Stimulated activated CD8-positive, alpha-beta memory T cell treated with anti-CD3 and anti-CD28 coated beads, Interleukin-15, amount 100 ng/mL, for 1 hour (primary cell): ENCODE data around the gene RND3.

Experiments
- DNase-seq: peaks from one replicate; pipeline ENCODE4 v3.0.0-alpha.2; 2020; ENCODE audit warnings: low read depth

Gene RND3

DNA sequence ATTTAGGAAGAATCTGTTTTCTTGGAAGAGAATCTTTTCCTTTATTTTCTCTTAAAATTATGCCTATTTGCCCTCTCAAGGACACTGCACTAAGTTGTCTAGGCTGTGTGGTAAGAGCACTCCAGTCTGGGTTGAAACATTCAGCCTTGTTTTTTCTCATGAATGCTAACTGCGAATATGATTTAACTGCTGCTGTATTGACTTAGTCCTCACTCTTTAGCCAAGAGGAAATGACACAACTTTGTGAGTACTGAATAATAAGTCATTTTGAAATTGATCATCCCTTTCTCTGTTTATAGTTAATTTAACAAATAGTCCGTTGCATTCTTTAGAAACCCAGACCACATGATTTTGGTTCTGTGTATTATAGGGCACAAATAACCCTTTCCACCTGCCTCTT, 4.5 kb upstream of the RND3 start:
- DNase-seq = no peak

DNA sequence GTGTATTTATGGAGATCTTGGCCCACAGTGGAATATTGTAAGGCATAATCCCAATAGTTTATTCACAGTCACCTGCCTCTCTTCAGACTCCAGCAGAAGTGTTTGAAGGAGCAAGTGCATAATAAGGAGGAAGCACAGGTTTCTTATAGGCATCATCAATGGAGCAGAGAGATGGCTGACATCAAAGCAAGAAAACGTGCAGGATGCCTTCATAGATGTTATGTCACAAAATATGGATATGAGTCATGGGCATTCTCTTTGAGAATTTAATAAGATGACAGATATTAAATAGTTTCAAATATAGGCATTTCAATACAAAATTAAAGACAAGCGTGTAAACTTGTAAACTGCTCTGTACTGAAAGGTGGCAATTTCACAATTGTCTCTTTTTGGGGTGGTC, 4.0 kb upstream of the RND3 start:
- DNase-seq = no peak

DNA sequence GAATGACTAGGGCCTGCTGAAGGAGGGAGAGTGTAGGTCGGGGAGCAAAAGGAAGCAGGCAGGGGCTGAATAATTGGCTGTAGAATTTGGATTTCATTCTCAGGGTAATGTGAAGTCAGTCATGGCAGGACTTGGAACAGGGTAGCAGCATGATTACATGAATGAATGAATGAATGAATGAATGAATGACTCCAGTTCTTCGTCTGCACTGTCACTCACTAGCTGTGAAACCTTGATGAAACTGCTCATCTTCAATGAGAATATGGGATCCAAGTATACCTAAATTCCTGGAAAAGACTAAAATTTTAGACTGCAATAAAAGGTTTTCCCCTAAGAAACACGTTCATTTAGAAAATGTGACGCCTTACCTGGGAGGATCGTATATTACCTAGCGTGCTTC, 3.0 kb upstream of the RND3 start:
- DNase-seq = no peak

DNA sequence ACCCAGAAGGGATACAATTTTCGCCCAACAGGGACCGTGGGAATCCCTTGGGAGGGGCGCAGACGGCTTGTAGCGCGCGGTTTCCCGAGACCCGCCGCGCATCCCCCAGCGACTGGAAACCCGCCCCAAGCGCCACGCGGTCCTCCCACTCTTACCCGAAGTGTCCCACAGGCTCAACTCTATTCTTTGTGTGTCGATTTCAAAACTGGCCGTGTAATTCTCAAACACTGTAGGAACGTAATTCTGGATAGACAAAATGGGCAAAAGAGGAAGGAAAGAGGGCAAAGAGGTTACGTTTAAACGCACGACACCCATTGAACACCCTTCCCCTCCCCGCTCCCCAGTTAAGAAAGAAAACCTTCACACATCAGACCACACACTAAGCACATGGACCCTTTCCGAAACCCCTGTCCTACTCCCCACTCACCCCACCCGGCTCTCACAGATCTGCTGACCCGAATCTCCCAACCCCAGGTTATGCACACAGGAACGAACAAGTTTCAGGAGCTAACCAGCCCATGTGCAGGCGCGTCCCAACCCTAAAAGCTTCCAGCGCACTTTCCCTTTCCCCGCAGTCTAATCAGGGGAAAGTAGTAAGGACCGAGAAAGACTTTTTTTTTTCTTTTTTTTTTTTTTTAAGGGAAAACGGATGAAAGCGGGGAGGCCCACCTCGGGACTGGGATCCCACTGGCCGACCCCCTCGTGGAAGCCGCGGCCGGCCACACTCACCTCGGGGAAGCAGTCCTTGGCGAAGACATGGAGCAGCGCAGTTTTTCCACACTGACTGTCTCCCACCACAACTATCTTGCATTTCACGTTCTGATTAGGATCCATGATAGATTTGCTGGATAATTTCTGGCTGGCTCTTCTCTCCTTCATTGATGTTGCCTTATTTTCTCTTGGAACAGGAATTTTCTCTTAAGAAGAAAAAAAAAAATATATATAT, 655 bp downstream of the RND3 start:
- DNase-seq = no peak

DNA sequence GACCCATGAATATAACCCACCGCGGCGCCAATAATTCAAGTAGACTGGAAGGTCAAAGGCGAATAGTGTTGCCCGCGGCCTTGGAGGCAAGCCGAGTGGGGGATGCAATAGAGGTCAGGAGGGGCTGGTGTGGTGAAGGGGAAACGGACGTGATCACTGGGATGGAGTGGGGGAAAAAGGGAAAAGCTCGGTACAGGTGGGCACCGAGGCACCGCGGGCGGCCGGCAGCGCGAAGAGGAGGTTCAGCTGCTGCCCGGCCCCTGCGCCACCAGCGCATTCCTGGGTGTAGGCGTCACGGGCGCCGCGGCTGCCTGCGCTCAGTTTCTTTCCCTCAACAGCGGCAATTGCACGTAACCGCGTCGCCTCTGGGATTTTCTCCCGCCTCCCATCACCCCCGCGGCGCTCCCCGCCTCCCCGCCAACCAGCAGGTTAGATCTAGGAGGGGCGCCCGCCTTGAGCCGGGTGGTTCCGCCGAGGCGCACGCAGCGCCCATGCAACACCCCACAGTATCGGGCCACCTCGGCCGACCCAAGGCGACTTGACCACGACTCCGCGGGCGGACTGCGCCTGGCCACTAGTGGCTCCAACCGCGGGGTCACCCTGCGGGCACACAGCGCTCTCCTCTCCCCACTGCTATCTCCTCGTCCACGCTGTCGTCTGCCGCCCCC, 1.5 kb downstream of the RND3 start:
- DNase-seq = no peak

DNA sequence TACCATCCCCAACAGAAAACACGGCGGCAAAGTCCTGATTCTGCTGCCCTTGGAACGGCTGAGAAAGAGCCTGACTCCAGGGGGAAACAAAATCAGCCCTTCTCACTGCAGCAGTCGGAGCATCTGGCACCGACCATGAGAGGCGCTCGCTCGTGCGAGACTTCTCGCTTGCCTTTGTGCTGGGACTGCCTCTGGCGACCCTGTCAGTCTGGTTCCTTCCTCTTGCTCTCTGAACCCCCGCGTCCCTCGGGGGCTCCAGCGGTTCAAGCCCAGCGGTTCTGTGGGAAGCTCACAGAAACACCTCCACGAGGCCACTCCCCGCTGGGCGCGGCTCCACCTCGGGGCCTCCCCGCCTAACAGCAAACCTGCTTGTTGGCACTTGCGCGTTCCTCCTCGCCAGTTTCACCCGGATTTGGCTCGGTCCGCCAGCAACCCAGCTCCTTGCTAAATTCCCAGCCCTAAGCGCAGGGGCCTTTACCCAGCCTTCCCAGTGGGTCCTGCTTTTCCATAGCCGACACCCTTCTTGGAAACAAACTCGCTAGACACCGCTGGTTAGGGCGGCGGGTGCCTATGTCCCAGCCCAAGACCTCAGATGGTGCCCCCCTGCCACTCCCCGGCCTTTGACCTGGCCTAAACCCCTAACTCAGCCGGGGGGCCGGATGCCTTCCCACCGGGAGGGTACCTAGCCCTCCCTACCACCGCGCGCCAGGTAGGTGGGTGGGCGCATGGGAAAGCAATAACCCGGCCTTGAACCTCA, 2.2 kb downstream of the RND3 start:
- DNase-seq = no peak

DNA sequence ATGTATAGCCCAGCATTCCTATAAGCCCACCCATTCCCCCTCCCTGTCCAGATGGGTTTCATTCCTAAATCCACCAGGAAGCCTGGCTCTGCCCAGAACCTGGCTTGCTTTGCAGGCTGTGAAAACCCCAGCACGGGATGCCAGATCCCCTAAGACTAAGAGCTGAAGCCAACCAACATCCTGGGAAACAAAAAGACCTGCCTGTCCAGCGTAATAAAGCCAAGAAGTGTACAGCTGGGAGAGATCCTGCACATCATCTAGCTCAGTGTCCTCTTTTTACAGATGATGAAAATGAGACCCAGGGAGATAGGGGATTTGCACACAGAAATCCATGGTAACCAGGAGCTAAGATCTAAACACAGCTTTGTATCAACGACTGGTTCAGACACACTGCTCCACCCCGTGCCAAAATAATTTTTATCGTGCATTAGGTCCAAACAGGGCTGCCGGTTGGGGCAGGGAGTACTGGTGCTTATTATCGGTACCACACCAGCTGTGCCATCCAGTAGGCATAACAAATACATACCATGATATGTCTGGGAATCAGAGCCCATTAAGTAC, 2.9 kb downstream of the RND3 start:
- no peak for DNase-seq

DNA sequence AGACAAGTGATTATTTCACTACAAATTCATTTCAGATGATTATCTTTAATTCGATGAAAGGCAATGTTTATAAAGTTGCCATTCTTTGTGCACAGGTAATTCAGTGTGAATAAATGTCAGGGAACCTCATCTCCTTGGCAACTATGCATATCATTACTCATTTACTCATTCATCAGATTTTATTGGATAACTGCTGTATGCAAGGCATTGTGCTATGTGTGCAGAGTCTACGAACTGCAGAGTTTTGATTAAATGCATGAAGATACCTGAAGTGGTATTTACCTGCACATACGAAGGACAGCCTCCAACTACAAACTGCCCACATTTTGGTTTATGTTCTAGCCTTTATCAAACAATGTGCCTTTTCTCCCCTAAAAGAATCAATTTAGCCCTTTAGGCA, 3.5 kb downstream of the RND3 start:
- no peak for DNase-seq

DNA sequence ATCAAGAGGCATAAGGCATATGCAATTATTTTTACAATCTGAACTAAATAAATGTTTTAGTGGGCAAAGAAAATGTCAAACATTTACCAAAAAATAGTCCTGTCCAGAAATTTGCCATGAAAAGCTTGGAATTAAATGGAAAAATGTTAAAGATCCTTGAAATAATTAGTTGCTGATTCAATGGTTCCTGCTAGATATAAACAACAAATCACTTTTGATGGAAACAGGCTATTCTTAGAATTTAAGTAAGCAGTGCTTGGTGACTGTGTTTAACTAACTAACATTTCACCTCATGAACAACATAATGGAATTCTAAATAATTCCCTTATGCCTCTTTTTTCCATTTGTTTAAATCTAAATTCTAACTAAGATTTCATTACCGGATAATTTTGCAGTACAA, 3.9 kb downstream of the RND3 start:
- DNase-seq = no peak

DNA sequence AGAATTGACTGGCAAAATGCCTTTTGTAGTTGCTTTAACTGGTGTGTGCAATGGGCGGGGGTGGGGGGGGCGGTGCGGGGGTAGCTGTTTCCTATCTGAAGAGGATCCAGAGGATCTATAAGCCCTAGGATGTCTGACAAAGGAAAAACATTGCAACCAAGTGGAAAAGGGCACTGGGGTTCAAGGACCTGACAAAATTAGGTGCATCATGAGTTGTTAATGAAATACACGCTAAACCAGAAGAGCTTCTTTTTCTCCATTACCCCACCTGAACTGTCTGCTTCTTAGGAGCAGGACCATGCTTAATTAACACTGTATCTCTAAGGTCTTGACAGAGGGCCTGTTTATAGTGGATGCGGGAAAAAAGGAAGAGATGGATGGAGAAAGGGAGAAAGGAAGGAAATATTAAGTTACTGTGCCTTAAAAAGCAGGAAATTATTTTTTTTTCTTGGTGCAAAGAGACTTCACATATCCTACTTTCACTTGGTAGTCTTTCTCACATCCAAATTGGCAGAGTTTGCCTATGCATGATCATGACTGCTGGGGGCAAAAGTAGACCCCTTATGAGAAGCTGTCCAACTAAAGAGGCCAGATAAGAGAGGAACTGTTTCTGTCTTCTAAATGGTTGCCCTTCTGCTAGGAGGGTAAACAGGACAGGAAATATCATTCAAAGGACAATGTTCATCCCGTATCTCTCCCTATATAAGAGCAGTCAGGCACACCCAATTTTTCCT, 4.6 kb downstream of the RND3 start:
- DNase-seq = no peak

DNA sequence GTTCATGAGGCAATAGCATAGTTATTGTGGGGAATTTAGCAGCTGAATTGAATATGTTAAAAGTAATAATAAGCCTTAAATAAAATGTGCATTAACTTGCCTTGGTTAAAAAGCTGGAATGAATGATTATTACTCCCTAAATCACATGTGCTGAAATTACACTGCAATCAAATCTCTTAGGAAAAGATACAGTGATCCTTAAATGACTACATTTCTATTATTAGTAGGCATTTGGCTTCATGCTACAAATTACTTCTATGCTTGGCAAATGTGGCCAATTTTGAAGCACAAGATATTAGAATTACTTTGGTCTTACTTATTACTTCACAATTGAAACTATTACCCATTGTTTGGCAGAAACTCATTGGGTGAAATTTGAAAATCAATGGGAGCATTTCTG, 5.4 kb downstream of the RND3 start:
- DNase-seq = no peak

DNA sequence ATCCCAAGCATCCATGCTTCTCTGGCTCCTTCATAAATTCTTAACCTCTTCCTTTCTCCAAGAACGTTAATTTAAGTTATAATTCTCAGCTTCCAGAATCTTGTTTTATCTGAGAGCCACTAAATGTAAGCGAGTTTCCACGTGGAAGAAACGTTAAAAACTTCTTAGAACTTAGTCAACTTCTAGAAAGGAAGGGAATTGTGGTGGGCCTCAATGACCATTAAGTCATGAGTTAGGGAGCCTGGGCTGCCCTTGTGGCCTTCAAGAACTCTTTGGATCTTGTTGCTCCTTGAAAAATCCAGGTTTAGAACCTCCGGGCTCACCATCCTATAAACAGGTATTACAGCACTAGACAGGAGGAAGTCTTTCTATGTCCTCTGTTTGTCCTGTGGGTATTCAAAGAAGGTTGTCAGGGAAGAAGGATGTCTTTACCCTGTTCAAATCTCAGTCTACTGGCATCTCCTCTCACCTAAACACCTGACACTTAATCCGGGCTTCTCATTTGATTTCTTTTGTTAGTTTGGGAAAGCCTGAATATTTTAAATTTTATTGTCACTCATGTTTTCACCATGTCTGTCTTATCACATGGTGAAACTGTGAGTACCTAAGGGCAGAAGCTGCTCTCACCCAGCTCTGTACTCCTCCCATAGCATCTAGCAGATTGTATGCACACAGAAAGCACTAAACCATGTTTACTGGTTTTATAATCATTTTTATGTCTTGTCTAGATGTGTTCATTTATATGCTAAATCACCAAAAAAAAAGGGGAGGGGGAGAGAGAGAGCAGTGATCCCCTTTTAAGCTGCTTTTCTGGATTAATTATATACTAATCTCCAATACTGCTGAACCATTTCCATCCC, 6.3 kb downstream of the RND3 start:
- DNase-seq = no peak

DNA sequence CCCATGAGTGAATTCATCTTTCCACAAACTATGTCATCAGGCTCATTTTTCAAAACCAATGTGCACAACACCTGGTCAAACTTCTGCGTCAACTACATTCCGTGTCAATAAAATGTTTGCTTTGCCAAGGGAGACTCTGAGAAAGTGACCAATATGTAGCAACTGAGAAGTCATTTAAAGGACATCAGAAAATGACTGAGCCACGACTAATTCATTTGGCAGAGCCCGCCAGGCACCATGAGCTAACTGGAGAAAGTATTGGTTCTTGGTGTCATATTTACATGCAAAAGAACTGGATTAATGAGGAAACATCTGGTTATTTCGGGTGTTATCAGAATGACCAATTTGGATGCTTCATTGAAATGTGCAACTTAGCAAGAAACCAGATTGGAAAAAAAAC, 7.2 kb downstream of the RND3 start:
- no peak for DNase-seq

DNA sequence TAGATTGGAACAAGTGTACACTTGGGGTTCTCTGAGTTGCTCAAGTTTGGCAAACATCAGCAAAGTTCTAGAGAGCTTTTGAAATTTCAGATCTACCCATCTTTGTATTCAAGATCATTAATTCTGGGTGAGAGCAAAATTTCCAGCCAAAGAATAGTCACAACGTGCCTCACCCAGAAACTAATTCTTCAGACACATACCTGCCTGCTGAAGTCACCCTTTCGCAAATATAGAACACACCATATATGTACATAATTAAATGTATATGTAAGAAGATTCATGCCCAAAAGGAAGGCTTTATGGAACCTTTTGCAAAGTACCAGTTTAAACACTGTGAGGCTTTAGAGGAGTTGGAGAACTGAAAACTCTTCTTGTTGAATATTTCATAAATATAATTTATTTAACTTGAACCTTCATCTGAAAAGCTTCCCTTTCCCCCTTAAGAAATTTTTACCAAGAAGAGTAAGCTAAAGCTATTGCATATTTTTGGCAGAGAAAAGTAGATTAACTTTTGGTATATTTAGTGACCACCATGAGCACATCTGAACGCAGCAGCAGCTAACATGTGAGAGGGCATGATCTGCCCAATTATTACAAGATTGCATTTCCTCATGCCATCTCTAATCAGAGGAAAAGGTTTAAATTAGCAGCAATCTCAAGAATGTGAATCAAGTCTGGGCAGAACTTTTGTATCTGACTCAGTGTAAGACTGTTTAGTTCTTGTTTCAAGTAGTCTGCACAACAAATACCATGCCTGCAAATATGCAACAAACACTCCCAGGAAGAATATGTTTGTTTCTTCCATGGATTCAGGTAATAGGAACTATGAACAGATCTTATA, 8.2 kb downstream of the RND3 start:
- no peak for DNase-seq

DNA sequence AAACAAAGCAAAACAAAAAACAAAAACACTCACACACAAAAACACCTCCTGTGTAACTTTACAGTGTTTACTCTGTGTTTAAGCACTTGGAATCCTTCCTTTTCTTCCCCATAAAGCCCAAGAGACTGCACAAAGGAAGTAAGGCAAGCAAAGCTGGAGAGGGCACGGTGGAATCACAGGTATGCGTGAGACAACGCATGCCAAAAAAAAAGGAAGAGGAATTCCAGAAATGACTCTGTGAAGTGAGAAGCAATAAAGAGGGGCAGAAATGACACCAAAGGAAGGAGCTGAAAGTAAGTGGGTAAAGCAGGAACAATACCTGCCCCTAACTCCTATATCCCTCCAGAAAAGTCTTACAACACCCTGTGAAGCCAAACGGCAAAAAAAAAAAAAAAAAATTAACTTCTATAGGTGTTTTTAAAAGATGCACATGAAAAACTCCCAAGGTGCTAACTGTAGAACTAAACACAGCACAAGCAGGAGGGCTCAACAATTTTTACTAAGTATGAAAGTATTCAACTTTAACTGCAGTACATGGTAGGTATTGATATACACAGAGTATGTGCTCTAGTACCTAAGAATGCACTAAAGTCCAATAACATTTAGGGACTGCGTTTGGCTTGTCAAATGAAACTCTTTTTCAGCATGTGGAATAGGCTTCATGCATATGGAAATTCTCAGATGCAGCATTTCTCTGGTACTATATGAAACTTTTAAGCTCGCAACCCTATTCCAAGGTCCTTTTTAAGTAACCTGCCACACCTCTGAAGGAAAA, 9.1 kb downstream of the RND3 start:
- no peak for DNase-seq

DNA sequence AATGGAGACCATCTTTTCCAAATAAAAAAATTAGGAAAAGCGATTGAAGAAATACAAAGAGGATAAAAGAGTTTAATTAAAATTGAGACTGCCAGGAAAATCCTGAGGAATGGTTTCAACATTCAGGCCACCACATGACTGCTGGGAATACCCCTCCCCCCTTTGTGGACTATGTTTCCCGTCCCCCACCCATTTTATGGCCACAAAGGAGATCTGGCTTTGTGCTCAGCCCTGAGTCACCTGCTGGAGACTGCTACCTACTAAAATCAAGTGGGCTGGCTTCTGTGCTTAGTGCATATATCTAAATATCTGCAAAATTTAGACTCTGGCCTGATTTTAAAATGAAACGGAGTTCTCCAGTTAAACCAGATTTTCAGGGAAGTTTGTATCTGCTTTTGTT, 10.1 kb downstream of the RND3 start:
- no peak for DNase-seq

DNA sequence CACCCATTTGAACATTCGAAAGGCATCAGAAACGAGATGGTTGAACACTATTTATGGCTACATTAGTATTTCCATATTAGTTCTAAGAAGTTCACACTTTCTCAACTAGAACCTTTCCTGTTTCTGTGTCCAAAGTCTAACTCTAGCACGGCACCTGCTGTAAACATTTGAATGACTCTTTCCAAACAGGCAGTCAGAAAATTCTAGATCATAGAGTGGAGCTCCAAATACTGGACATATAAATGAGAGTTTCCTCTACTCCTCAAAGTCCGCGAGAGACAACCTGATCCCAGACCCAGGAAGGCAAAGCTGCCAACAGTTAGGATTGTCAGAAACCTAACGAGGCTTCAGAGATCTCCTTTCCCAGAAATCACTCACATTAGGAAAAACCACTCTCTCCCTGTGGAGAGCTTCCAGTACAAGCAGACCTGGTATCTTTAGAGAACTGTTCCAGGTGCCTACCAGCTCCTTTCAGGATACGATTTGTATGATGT, 10.6 kb downstream of the RND3 start:
- no peak for DNase-seq

DNA sequence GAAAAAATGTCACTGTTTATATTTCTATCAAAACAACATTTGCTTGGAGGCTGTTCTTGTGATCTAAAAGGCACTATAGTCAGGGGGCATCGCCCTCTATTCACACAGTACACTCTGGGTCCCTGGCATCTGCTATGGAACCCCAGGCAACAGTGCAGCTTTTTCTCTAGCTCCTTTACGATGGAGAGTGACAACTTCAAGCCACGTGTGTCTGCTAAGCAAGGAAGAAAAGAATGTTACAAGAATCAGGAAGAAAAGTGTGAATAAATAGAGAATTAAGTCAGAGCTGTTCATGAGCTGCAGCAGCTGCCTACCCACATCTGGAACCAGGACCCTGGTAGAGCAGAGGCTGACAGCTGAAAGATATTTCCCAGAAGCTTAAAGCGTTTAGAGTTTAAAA, 11.2 kb downstream of the RND3 start:
- DNase-seq = no peak
